ENCODE measurements around the gene TRMT1.

GRCh38 chr19:13139633-13140311 is 23.2 kb upstream of the TRMT1 start:
- TF ChIP-seq CTCF (IDR thresholded peaks at IDR 0.05), result no peak
- TF ChIP-seq POLR2A (IDR thresholded peaks at IDR 0.05), result no peak
